Naive thymus-derived CD4-positive, alpha-beta T cell (primary cell): ENCODE results near the gene ARPC3. TPM values are rescaled to one million over a fixed set of nuclear protein-coding genes. Genes with fewer than 3 reads are reported as not detected.

Source experiments
- ATAC-seq: fragments of 150-1000 bp; cut with Tn5 transposase; 2 replicates; pipeline ENCODE4 v1.10.0; 2021; ENCODE audit warnings: mild to moderate bottlenecking, moderate library complexity
- CTCF ChIA-PET: fragments of 350-600 bp; sonication (Branson Sonifier 250); formaldehyde crosslinking; loops from one replicate; lab custom pipeline; 2021; ENCODE audit warnings: antibody characterized with exemption; lab: Charles Lee
- POLR2A ChIA-PET: fragments of 350-600 bp; sonication (Branson Sonifier 250); formaldehyde crosslinking; loops from one replicate; lab custom pipeline; 2021; ENCODE audit warnings: antibody characterized with exemption, inconsistent platforms; lab: Charles Lee
- DNase-seq, 9 donors: peaks; one replicate each; pipeline versions ENCODE4 v3.0.0 to v3.0.0-alpha.2; 2020 to 2022; ENCODE audit warnings: mixed read lengths in 1 of 9
- H3K27ac ChIP-seq: one replicate; pipeline ENCODE4 v1.7.0; 2013; ENCODE audit warnings: mild to moderate bottlenecking, low read depth, low read length, moderate library complexity
- H3K27me3 ChIP-seq, 2 donors: one replicate each; pipeline ENCODE4 v1.7.0; 2013; ENCODE audit warnings: low read length in 2 of 2, mild to moderate bottlenecking in 2 of 2, moderate library complexity in 2 of 2; ENCODE audit not compliant: control insufficient read depth in 2 of 2, insufficient read depth in 2 of 2
- H3K36me3 ChIP-seq, 3 experiments: 1 replicate in 2 of 3; 2 replicates in 1 of 3; pipeline ENCODE4 v1.7.0; 2013; ENCODE audit warnings: low read length in 3 of 3, mild to moderate bottlenecking in 3 of 3, moderate library complexity in 1 of 3; ENCODE audit not compliant: insufficient read depth in 3 of 3, control insufficient read depth in 2 of 3
- H3K4me1 ChIP-seq, 2 donors: one replicate each; pipeline ENCODE4 v1.7.0; 2013; ENCODE audit warnings: low read length in 2 of 2, mild to moderate bottlenecking in 2 of 2, moderate library complexity in 1 of 2; ENCODE audit not compliant: control insufficient read depth in 2 of 2, insufficient read depth in 2 of 2
- H3K4me3 ChIP-seq: 2 replicates; pipeline ENCODE4 v1.7.0; 2013; ENCODE audit warnings: mild to moderate bottlenecking, low read length
- H3K9me3 ChIP-seq, 3 experiments: 1 replicate in 2 of 3; 2 replicates in 1 of 3; pipeline ENCODE4 v1.7.0; 2013; ENCODE audit warnings: low read length in 3 of 3; ENCODE audit not compliant: control insufficient read depth in 2 of 3
- H3K27ac Mint-ChIP-seq, 9 donors: one replicate each; pipeline ENCODE4 v1.8.0; 2020 to 2022; ENCODE audit warnings: mixed read lengths in 9 of 9, mild to moderate bottlenecking in 8 of 9, moderate library complexity in 5 of 9, inconsistent platforms in 2 of 9
- H3K27me3 Mint-ChIP-seq, 5 donors: one replicate each; pipeline ENCODE4 v1.8.0; 2021 to 2022; ENCODE audit warnings: mixed read lengths in 5 of 5, mild to moderate bottlenecking in 1 of 5
- H3K36me3 Mint-ChIP-seq, 5 donors: one replicate each; pipeline ENCODE4 v1.8.0; 2020 to 2022; ENCODE audit warnings: mixed read lengths in 5 of 5, mild to moderate bottlenecking in 3 of 5, inconsistent platforms in 1 of 5
- H3K4me1 Mint-ChIP-seq, 7 donors: one replicate each; pipeline ENCODE4 v1.8.0; 2020 to 2022; ENCODE audit warnings: mixed read lengths in 7 of 7, mild to moderate bottlenecking in 3 of 7, inconsistent platforms in 1 of 7
- H3K4me3 Mint-ChIP-seq, 10 donors: one replicate each; pipeline ENCODE4 v1.8.0; 2020 to 2022; ENCODE audit warnings: mild to moderate bottlenecking in 10 of 10, mixed read lengths in 10 of 10, moderate library complexity in 6 of 10, inconsistent platforms in 2 of 10
- H3K9me3 Mint-ChIP-seq, 11 donors: one replicate each; pipeline ENCODE4 v1.8.0; 2020 to 2022; ENCODE audit warnings: mixed read lengths in 11 of 11, mild to moderate bottlenecking in 4 of 11, inconsistent platforms in 1 of 11, moderate library complexity in 1 of 11
- intact Hi-C, 2 donors: fragments of 100-400 bp; cut with micrococcal nuclease; formaldehyde crosslinking; loops; one replicate each; pipeline ENCODE4 v1.15.1; 2023
- polyA plus RNA-seq, 2 donors: library from polyadenylated mRNA; unstranded; fragments of 300-500 nt; fragmentation: Illumina TruSeq; gene quantifications; one replicate each; pipeline ENCODE4 v1.2.3, GENCODE V29; 2021
- total RNA-seq, 6 experiments: library from RNA in 5 of 6; stranded (reverse) in 5 of 6; gene quantifications; 1 replicate in 5 of 6; 2 replicates in 1 of 6; pipeline ENCODE4 v1.2.3 and lab custom pipeline; 2021 to 2026

The ARPC3 gene
- total RNA-seq (100 to 1,000 TPM; 166 to 381 (median 187) TPM), polyA plus RNA-seq (100 to 1,000 TPM; 559 to 643 TPM), total RNA-seq (lab: John Stamatoyannopoulos, UW) (55.9 reads per million, percentile 73 among the genes with 10 or more reads in this experiment)

GRCh38 chr12:110449799-110450497, at the start of gene ARPC3:
Gene ARPC3 (minus strand): TSS chr12:110450337. CDS start chr12:110450260, 77 bp downstream.
- intact Hi-C loops: loop anchor here (1.0 to 5.0 kb wide), 17 partner anchors 18 to 738 kb away; partner anchors contain the start of genes ANAPC7 (in 2 of the 2), FAM216A (in 2 of the 2), GIT2 (in 2 of the 2) and GPN3 (in 2 of the 2)
- Histone ChIP-seq H3K27ac (peak within 1 kb of the TSS; percentile 93), H3K27me3 (no peaks in the 10 kb centered on the region), H3K36me3 (peaks cover 6 to 29% (median 8%) of the 10 kb centered on the region in 3 experiments), H3K4me1 (peaks cover 20 to 22% of the 10 kb centered on the region in 2 donors), H3K4me3 (peak within 1 kb of the TSS; percentile 95), H3K9me3 (no peaks in the 10 kb centered on the region)
- ATAC-seq (peak; percentile 98), DNase-seq (peak; percentile 86 to 95 (median 94))
- CTCF ChIA-PET: interaction anchor here (0.6 to 6.1 kb wide), 25 partner anchors 8 to 1765 kb away, joined by 3 to 87 read pairs (median 4); partner anchors contain the start of genes CCDC63, FAM216A, GPN3 and RAD9B
- POLR2A ChIA-PET: interaction anchor here (0.6 to 6.1 kb wide), 32 partner anchors 12 to 649 kb away, joined by 3 to 88 read pairs (median 5); partner anchors contain the start of genes ATP2A2, CCDC63, FAM216A and GPN3
- Mint-ChIP-seq H3K27me3 (peaks cover 0 to 3% (median 0%) of the 10 kb centered on the region in 5 donors), H3K4me1 (peaks cover 31 to 51% (median 44%) of the 10 kb centered on the region in 7 donors), H3K4me3 (peak within 1 kb of the TSS; percentile 90 to 100 (median 99)), H3K36me3 (peaks cover 0 to 25% (median 15%) of the 10 kb centered on the region in 5 donors), H3K9me3 (peaks cover 0 to 5% (median 0%) of the 10 kb centered on the region in 11 donors), H3K27ac (peak within 1 kb of the TSS; percentile 94 to 100 (median 99))

GRCh38 chr12:110498984-110499706, 49.0 kb upstream of the ARPC3 start:
- peak overlapping the region in 9 of 10 donors; percentile 8 to 93 (median 59) for H3K4me3 Mint-ChIP-seq
- peak overlapping the region in 5 of 9 donors; percentile 34 to 78 (median 39) for H3K27ac Mint-ChIP-seq

DNA sequence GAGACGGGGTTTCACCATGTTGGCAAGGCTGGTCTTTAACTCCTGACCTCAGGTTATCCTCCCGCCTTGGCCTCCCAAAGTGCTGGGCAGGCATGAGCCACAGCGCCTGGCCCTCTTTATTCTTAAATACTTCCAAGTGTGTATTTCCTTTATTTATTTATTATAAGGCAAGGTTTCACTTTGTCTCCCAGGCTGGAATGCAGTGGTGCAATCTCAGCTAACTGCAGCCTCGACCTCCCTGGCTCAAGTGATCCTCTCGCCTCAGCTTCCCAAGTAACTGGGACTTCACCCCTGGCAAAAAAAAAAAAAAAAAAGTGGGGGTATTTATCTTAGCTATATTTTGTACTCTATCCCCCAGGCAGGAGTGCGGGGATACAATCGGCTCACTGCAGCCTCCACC, 25.3 kb upstream of the ARPC3 start:
- Histone ChIP-seq H3K27me3 (no peaks in the 10 kb centered on the region), H3K4me1 (no peaks in the 10 kb centered on the region), H3K4me3 (no peak overlapping the region), H3K36me3 (no peaks in the 10 kb centered on the region), H3K9me3 (no peaks in the 10 kb centered on the region), H3K27ac (no peak overlapping the region)
- ChIA-PET POLR2A (no interaction called here), CTCF (interaction anchor here (1.1 kb wide), 1 partner anchor 127 kb away, joined by 3 read pairs; no protein-coding TSS in a partner anchor)
- H3K9me3 Mint-ChIP-seq: no peaks in the 10 kb centered on the region
- DNase-seq (no peak), ATAC-seq (no peak)
- H3K4me3 Mint-ChIP-seq: no peak overlapping the region
- peaks cover under 1 to 16% (median 8%) of the 10 kb centered on the region in 7 donors for H3K4me1 Mint-ChIP-seq
- H3K36me3 Mint-ChIP-seq: peaks cover 0 to 9% (median 0%) of the 10 kb centered on the region in 5 donors
- H3K27me3 Mint-ChIP-seq: no peaks in the 10 kb centered on the region
- H3K27ac Mint-ChIP-seq: peak overlapping the region in 1 of 9 donors; percentile 8
- intact Hi-C loops: no loop called here

More at GRCh38 chr12:110498984-110499706, 49.0 kb upstream of the ARPC3 start:
- Histone ChIP-seq H3K27me3 (no peaks in the 10 kb centered on the region), H3K9me3 (no peaks in the 10 kb centered on the region), H3K27ac (no peak overlapping the region), H3K4me1 (peaks cover 20 to 22% of the 10 kb centered on the region in 2 donors), H3K36me3 (peaks cover 0 to 18% (median 7%) of the 10 kb centered on the region in 3 experiments), H3K4me3 (no peak overlapping the region)
- intact Hi-C loops: no loop called here
- Mint-ChIP-seq H3K36me3 (peaks cover 0 to 17% (median 8%) of the 10 kb centered on the region in 5 donors), H3K9me3 (peaks cover 0 to 6% (median 0%) of the 10 kb centered on the region in 11 donors), H3K27me3 (peaks cover 0 to 3% (median 0%) of the 10 kb centered on the region in 5 donors), H3K4me1 (peaks cover 22 to 52% (median 43%) of the 10 kb centered on the region in 7 donors)
- CTCF ChIA-PET: interaction anchor here (1.1 to 4.3 kb wide), 4 partner anchors 26 to 103 kb away, joined by 3 to 20 read pairs (median 6); partner anchors contain the start of genes ARPC3, FAM216A and GPN3
- DNase-seq (no peak), ATAC-seq (no peak)
- POLR2A ChIA-PET: interaction anchor here (1.3 to 3.4 kb wide), 2 partner anchors 30 to 49 kb away, joined by 5 to 52 read pairs; partner anchors contain the start of genes ARPC3, FAM216A and GPN3

- CTCF ChIA-PET: interaction anchor here (0.7 to 5.3 kb wide), 16 partner anchors 12 to 356 kb away, joined by 3 to 49 read pairs (median 6); partner anchors contain the start of genes ARPC3, PPP1CC, RAD9B and VPS29
- Mint-ChIP-seq H3K36me3 (peaks cover 0 to 14% (median 8%) of the 10 kb centered on the region in 5 donors), H3K4me3 (peak within 1 kb of the TSS; percentile 90 to 100 (median 96)), H3K9me3 (peaks cover 0 to 3% (median 0%) of the 10 kb centered on the region in 11 donors), H3K27me3 (no peaks in the 10 kb centered on the region), H3K4me1 (peaks cover 20 to 68% (median 36%) of the 10 kb centered on the region in 7 donors), H3K27ac (peak within 1 kb of the TSS; percentile 88 to 98 (median 95))
- H3K27me3 ChIP-seq: no peaks in the 10 kb centered on the region
- H3K4me3 ChIP-seq: peak within 1 kb of the TSS; percentile 95
- peak; percentile 83 to 98 (median 98) for DNase-seq
- H3K27ac ChIP-seq: peak within 1 kb of the TSS; percentile 90
- H3K9me3 ChIP-seq: no peaks in the 10 kb centered on the region
- intact Hi-C loops: loop anchor here (1.0 to 5.0 kb wide), 18 partner anchors 18 to 471 kb away; partner anchors contain the start of genes ARPC3 (in 2 of the 2), PPP1CC (in 2 of the 2), PPTC7 (in 2 of the 2) and RAD9B (in 2 of the 2)
- peak; percentile 94 for ATAC-seq
- peaks cover 10 to 19% of the 10 kb centered on the region in 2 donors for H3K4me1 ChIP-seq
- H3K36me3 ChIP-seq: peaks cover 0 to 18% (median 0%) of the 10 kb centered on the region in 3 experiments
- POLR2A ChIA-PET: interaction anchor here (0.5 to 5.2 kb wide), 40 partner anchors 8 to 1086 kb away, joined by 3 to 88 read pairs (median 4); partner anchors contain the start of genes ARPC3, ATP2A2, HVCN1 and PPP1CC
Measured at GRCh38 chr12:110468214-110469048, 18.3 kb upstream of the ARPC3 start, which contains the start of the genes FAM216A and GPN3. Gene FAM216A (plus strand): TSS chr12:110468845. CDS start chr12:110468876, 31 bp downstream. Gene GPN3 (minus strand): TSS chr12:110468257. CDS start chr12:110468203, 54 bp downstream.

- ATAC-seq (no peak), DNase-seq (no peak)
- ChIA-PET CTCF (interaction anchor here (0.8 to 5.3 kb wide), 13 partner anchors 11 to 272 kb away, joined by 3 to 49 read pairs (median 6); partner anchors contain the start of genes ARPC3, RAD9B and VPS29), POLR2A (interaction anchor here (0.6 to 5.2 kb wide), 29 partner anchors 9 to 275 kb away, joined by 3 to 88 read pairs (median 5); partner anchors contain the start of genes ARPC3, ATP2A2, HVCN1 and PPP1CC)
- no peaks in the 10 kb centered on the region for H3K27me3 ChIP-seq
- Mint-ChIP-seq H3K27ac (peak overlapping the region; percentile 88 to 98 (median 94)), H3K9me3 (peaks cover 0 to 3% (median 0%) of the 10 kb centered on the region in 11 donors), H3K4me1 (peaks cover 20 to 68% (median 36%) of the 10 kb centered on the region in 7 donors), H3K36me3 (peaks cover 0 to 14% (median 8%) of the 10 kb centered on the region in 5 donors), H3K27me3 (no peaks in the 10 kb centered on the region), H3K4me3 (peak overlapping the region; percentile 90 to 100 (median 96))
- intact Hi-C loops: loop anchor here (1.0 to 5.0 kb wide), 14 partner anchors 18 to 471 kb away; partner anchors contain the start of genes ARPC3 (in 2 of the 2), PPP1CC (in 2 of the 2), PPTC7 (in 2 of the 2) and RAD9B (in 2 of the 2)
- H3K9me3 ChIP-seq: no peaks in the 10 kb centered on the region
- peaks cover 0 to 18% (median 0%) of the 10 kb centered on the region in 3 experiments for H3K36me3 ChIP-seq
- peak overlapping the region; percentile 95 for H3K4me3 ChIP-seq
- peaks cover 10 to 19% of the 10 kb centered on the region in 2 donors for H3K4me1 ChIP-seq
- peak overlapping the region; percentile 90 for H3K27ac ChIP-seq
Measured at GRCh38 chr12:110467847-110468213, 17.7 kb upstream of the ARPC3 start.
